Lower lobe of right lung (tissue), 2 donors: Measurements from ENCODE around the gene MICU2. TPM values are rescaled to one million over a fixed set of nuclear protein-coding genes. Genes with fewer than 3 reads are reported as not detected.

ENCODE experiments used
- ATAC-seq, 2 donors: fragments of 200-7000 bp; cut with Tn5 transposase; one replicate each; pipeline ENCODE4 v1.9.1; 2020 to 2022; ENCODE audit warnings: mild to moderate bottlenecking in 2 of 2, moderate library complexity in 2 of 2
- DNase-seq: peaks from one replicate; pipeline ENCODE4 v3.0.0-alpha.2; 2020
- H3K27ac ChIP-seq: fragments of 200-600 bp; one replicate; pipeline ENCODE4 v1.8.0; 2022
- H3K27me3 ChIP-seq: fragments of 200-600 bp; one replicate; pipeline ENCODE4 v1.8.0; 2022; ENCODE audit warnings: low read depth
- H3K36me3 ChIP-seq: fragments of 200-600 bp; one replicate; pipeline ENCODE4 v1.8.0; 2022; ENCODE audit warnings: mild to moderate bottlenecking
- H3K4me1 ChIP-seq: fragments of 200-600 bp; one replicate; pipeline ENCODE4 v1.8.0; 2022
- H3K4me3 ChIP-seq: fragments of 200-600 bp; one replicate; pipeline ENCODE4 v1.8.0; 2022; ENCODE audit warnings: mild to moderate bottlenecking
- H3K9me3 ChIP-seq: fragments of 200-600 bp; one replicate; pipeline ENCODE4 v1.8.0; 2022
- CTCF ChIP-seq: fragments of 200-600 bp; IDR thresholded peaks from one replicate; pipeline ENCODE4 v1.8.0; 2022; ENCODE audit warnings: antibody characterized with exemption, mild to moderate bottlenecking
- intact Hi-C: fragments of 100-400 bp; cut with DNase I; formaldehyde crosslinking; loops from one replicate; pipeline ENCODE4 v1.11.0; 2022
- total RNA-seq: library from RNA; stranded (reverse); fragmentation: NEBNext Ultra II Directional; extraction: Animal tissue kit (Norgen Biotek cat#: 25700); gene quantifications from one replicate; pipeline ENCODE4 v1.2.1, GENCODE V29; 2021
- donor health status: DM: no; HTN: yes; CAD: no; lungs with severe emphysema.

Gene MICU2
- total RNA-seq, 1 donor from 2014 or later: 34.8 TPM

DNA sequence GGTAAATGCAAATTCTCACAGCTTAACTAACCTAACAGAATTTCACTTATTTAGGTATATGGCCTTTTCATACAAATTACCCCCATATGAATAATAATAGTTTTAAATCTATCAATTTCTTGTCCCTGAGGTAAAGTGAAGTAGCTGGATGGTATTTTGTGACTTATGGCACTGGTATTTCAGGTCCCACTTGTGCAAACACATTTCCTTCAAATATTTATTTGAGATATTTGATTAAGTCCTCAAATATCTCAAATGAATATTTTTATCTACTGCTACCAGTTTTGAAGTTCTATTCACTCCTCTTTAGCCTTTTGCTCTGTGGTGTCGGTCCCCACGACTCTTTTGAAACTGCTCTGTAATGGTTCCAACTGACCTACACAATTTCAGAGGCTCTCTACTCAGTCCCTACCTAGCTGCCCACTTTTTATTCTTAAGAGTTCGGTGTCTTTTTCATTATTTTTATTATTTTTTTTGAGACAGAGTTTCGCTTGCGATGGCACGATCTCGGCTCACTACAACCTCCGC is 85.3 kb downstream of the MICU2 start:
- Histone ChIP-seq H3K27me3 (no peaks in the 10 kb centered on the region), H3K4me1 (no peaks in the 10 kb centered on the region), H3K27ac (no peak overlapping the region), H3K4me3 (no peak overlapping the region), H3K9me3 (no peaks in the 10 kb centered on the region), H3K36me3 (peaks cover 44% of the 10 kb centered on the region)
- DNase-seq: no peak
- intact Hi-C loops: no loop called here
- no peak for TF ChIP-seq CTCF
- ATAC-seq: peak in 1 of 2 donors; percentile 80

DNA sequence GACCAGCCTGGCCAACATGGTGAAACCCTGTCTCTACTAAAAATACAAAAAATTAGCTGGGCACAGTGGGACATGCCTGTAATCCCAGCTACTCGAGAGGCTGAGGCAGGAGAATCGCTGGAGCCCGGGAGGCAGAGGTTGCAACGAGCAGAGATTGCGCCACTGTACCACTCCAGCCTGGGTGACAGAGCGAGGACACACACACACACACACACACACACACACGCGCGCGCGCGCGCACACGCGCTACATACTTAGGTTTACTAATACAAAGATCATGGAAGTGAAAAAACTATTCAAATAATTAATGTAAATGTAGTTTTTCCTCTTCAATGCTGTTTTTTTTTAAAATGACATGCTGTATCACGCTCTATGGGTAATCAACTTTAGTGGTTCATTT is 86.4 kb downstream of the MICU2 start:
- peak; percentile 47 to 69 for ATAC-seq
- intact Hi-C loops: no loop called here

GRCh38 chr13:21516805-21517204 is 87.2 kb downstream of the MICU2 start:
- no peak overlapping the region for H3K4me3 ChIP-seq
- TF ChIP-seq CTCF: no peak
- intact Hi-C loops: no loop called here
- DNase-seq: no peak
- no peaks in the 10 kb centered on the region for H3K9me3 ChIP-seq
- H3K27ac ChIP-seq: no peak overlapping the region
- no peak for ATAC-seq
- H3K36me3 ChIP-seq: peaks cover 52% of the 10 kb centered on the region
- H3K4me1 ChIP-seq: no peaks in the 10 kb centered on the region
- H3K27me3 ChIP-seq: no peaks in the 10 kb centered on the region

More for the DNA sequence above, 86.4 kb downstream of the MICU2 start:
- peak; percentile 66 for DNase-seq
- Histone ChIP-seq H3K27me3 (no peaks in the 10 kb centered on the region), H3K9me3 (no peaks in the 10 kb centered on the region), H3K27ac (no peak overlapping the region), H3K4me3 (no peak overlapping the region), H3K36me3 (peaks cover 49% of the 10 kb centered on the region), H3K4me1 (no peaks in the 10 kb centered on the region)
- TF ChIP-seq CTCF: no peak

DNA sequence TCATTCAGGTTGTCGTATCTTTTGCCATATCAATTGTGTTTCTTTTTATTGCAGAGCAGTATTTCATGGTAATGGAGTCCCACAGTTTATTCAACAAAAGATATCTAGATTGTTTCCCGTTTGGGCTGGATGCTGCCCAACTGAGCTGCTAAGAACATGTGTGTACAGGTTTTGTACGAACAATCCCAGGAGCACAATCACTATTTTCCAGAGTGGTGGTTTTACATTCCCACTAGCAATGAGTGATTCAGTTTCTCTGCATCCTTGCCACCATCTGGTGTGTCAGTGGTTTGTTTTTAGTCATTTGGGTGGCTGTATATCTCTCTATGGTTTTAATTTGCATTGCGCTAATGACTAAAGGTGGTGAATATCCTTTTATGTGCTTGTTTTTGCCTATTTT is 92.1 kb downstream of the MICU2 start:
- Histone ChIP-seq H3K36me3 (peaks cover 54% of the 10 kb centered on the region), H3K27ac (no peak overlapping the region), H3K4me3 (no peak overlapping the region), H3K27me3 (no peaks in the 10 kb centered on the region), H3K4me1 (no peaks in the 10 kb centered on the region), H3K9me3 (no peaks in the 10 kb centered on the region)
- no peak for ATAC-seq
- no peak for TF ChIP-seq CTCF
- intact Hi-C loops: no loop called here
- no peak for DNase-seq

DNA sequence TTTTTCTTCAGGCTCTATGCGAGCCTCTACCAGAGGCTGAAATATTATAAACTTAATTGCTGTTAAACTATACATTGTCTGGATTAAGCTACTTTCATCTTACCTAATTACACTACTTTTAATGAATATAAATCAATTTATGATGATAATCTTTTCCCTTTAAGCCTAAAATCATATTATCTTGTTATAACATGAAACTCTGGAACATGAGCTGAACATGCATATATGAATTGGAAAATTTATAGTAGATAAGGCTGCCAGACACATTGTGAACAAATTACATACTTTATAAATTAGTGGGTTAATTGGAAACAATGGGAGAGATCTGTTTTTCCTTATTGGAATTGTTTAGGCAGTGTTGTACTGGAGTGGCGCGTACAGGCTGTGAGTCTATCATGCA is 99.6 kb downstream of the MICU2 start:
- Histone ChIP-seq H3K27me3 (no peaks in the 10 kb centered on the region), H3K27ac (no peak overlapping the region), H3K9me3 (no peaks in the 10 kb centered on the region), H3K36me3 (peaks cover 33% of the 10 kb centered on the region), H3K4me3 (no peak overlapping the region), H3K4me1 (no peaks in the 10 kb centered on the region)
- ATAC-seq (no peak), DNase-seq (no peak)
- intact Hi-C loops: no loop called here
- TF ChIP-seq CTCF: no peak

DNA sequence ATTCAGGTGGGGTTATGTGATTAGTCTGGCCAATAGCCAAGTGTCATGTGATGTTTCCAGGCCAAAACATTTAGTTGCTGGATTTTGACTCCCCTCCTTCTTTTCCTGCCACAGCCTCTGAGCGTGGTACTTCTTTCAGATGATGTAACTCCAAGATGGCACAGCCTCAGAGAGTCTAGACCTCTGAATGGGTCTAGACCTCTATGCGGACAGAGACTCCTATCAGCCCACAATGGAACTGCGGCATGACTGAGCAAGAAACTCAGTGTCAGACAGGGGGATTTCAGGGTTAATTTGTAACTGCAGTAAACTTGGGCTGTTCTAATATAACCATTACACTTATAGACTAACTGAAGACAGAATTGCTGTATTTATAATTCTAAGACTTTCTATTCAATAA is 102.3 kb downstream of the MICU2 start:
- no peaks in the 10 kb centered on the region for H3K9me3 ChIP-seq
- no peaks in the 10 kb centered on the region for H3K4me1 ChIP-seq
- intact Hi-C loops: no loop called here
- ATAC-seq: no peak
- no peak overlapping the region for H3K4me3 ChIP-seq
- DNase-seq: no peak
- peaks cover 33% of the 10 kb centered on the region for H3K36me3 ChIP-seq
- no peaks in the 10 kb centered on the region for H3K27me3 ChIP-seq
- H3K27ac ChIP-seq: no peak overlapping the region
- TF ChIP-seq CTCF: no peak
